RWPE2 (cell line): ENCODE data around the gene CDYL2.

Experiments used
- ATAC-seq: fragments of 200-7000 bp; cut with Tn5 transposase; 3 replicates; pipeline ENCODE4 v1.9.1; 2021; ENCODE audit warnings: low read depth
- DNase-seq: peaks from one replicate; pipeline ENCODE4 v3.0.0-alpha.2; 2020; ENCODE audit warnings: low spot score
- H3K27ac ChIP-seq: fragments of 450-650 bp; 2 replicates; pipeline ENCODE4 v1.5.1; 2017; ENCODE audit warnings: mild to moderate bottlenecking; ENCODE audit not compliant: poor library complexity, severe bottlenecking
- H3K27me3 ChIP-seq: fragments of 250-450 bp; sonication (Bioruptor Pico); 2 replicates; pipeline ENCODE4 v1.5.1; 2021; ENCODE audit warnings: mild to moderate bottlenecking, moderate library complexity; ENCODE audit not compliant: insufficient read depth, poor library complexity, severe bottlenecking
- H3K36me3 ChIP-seq: fragments of 250-450 bp; sonication (Bioruptor Pico); 2 replicates; pipeline ENCODE4 v1.5.1; 2020; ENCODE audit warnings: low read depth, mild to moderate bottlenecking, moderate library complexity
- H3K4me1 ChIP-seq: fragments of 250-450 bp; sonication (Bioruptor Pico); 2 replicates; pipeline ENCODE4 v1.5.1; 2021; ENCODE audit warnings: mild to moderate bottlenecking, moderate library complexity; ENCODE audit not compliant: insufficient read depth, poor library complexity, severe bottlenecking
- H3K4me3 ChIP-seq: fragments of 250-450 bp; sonication (Bioruptor Pico); 2 replicates; pipeline ENCODE4 v1.5.1; 2021; ENCODE audit warnings: mild to moderate bottlenecking, moderate library complexity; ENCODE audit not compliant: severe bottlenecking
- H3K9me3 ChIP-seq: fragments of 250-450 bp; sonication (Bioruptor Pico); 2 replicates; pipeline ENCODE4 v1.5.1; 2021; ENCODE audit warnings: mild to moderate bottlenecking, moderate library complexity; ENCODE audit not compliant: severe bottlenecking
- CTCF ChIP-seq: fragments of 450-650 bp; IDR thresholded peaks from one replicate; pipeline ENCODE4 v1.5.1; 2017; ENCODE audit warnings: mild to moderate bottlenecking, moderate library complexity; ENCODE audit not compliant: poor library complexity, severe bottlenecking

CDYL2 gene

DNA sequence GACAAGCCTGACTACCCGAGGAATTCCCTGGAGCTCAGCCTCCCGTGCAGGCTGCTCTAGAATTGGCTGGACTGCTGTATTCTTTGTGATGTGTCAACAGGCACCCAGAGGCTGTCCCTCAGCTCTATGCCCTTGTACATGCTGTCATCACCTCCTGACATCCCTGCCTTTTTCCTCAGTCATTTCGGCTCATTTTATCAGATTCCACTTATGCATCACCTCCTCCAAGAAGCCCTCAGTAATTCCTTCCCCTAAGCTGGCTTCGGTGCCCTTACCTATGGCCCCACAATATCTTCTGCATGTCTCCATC is 137.2 kb downstream of the CDYL2 start:
- DNase-seq (no peak), ATAC-seq (no peak)
- no peaks in the 10 kb centered on the region for H3K27me3 ChIP-seq
- no peaks in the 10 kb centered on the region for H3K36me3 ChIP-seq
- H3K27ac ChIP-seq = no peak overlapping the region
- H3K9me3 ChIP-seq = no peaks in the 10 kb centered on the region
- no peak for TF ChIP-seq CTCF
- H3K4me3 ChIP-seq = no peak overlapping the region
- H3K4me1 ChIP-seq = peaks cover 9% of the 10 kb centered on the region

DNA sequence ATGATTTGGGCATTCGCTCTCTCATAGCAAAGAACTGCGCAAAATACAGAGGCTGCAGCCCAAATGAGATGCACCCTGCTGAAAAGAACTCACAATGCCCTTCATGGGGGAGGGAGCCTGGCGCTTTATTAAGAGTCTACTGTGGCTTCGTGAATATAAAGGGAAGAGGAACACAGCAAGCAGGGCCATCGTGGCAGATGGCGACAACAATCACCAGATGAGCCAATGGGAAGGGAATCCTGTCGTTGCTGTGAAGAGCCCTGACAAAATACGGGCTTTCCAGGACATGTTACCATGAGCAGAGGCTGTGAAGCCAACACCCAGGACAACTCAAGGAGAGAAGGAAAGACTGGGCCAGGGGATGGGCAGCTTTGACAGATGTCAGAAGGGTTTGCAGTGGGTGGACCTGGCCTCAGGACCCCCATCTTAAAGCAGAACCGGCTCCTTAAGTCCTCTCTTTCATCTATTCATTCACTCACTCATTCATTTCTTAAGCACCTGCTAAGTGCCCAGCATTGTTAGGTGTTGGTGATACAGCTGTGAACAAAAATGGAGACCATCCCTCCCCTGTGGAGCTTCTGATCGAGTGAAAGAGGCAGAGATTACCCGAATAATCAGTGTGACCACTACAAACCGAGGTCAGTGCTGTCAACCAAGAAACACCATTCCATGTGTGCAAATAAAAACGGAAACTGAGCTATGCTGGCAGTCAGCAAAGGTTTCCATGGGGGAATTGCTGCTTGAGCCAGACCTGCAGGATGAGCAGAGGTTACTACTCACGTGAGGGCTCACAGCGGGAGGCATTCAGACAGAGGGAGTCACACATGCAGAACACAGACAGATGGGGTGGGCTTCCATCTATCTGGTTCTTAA is 137.8 kb downstream of the CDYL2 start:
- H3K9me3 ChIP-seq = no peaks in the 10 kb centered on the region
- peaks cover 9% of the 10 kb centered on the region for H3K4me1 ChIP-seq
- no peak for TF ChIP-seq CTCF
- H3K27me3 ChIP-seq = no peaks in the 10 kb centered on the region
- DNase-seq = no peak
- H3K27ac ChIP-seq = no peak overlapping the region
- no peak overlapping the region for H3K4me3 ChIP-seq
- no peaks in the 10 kb centered on the region for H3K36me3 ChIP-seq
- no peak for ATAC-seq

GRCh38 chr16:80665356-80665755 is 139.0 kb downstream of the CDYL2 start:
- Histone ChIP-seq H3K27me3 (no peaks in the 10 kb centered on the region), H3K9me3 (no peaks in the 10 kb centered on the region), H3K36me3 (no peaks in the 10 kb centered on the region), H3K4me3 (no peak overlapping the region), H3K4me1 (peaks cover 9% of the 10 kb centered on the region), H3K27ac (no peak overlapping the region)
- no peak for ATAC-seq
- DNase-seq = no peak
- no peak for TF ChIP-seq CTCF

GRCh38 chr16:80664786-80665185 is 139.6 kb downstream of the CDYL2 start:
- Histone ChIP-seq H3K4me3 (no peak overlapping the region), H3K4me1 (peaks cover 9% of the 10 kb centered on the region), H3K9me3 (peaks cover 2% of the 10 kb centered on the region), H3K36me3 (no peaks in the 10 kb centered on the region), H3K27ac (no peak overlapping the region), H3K27me3 (no peaks in the 10 kb centered on the region)
- ATAC-seq (peak; percentile 93), DNase-seq (no peak)
- TF ChIP-seq CTCF = no peak

- Histone ChIP-seq H3K4me1 (peaks cover 9% of the 10 kb centered on the region), H3K27ac (no peak overlapping the region), H3K27me3 (no peaks in the 10 kb centered on the region), H3K36me3 (no peaks in the 10 kb centered on the region), H3K9me3 (peaks cover 6% of the 10 kb centered on the region), H3K4me3 (no peak overlapping the region)
- TF ChIP-seq CTCF = no peak
- ATAC-seq (no peak), DNase-seq (no peak)
These were observed 140.2 kb downstream of the CDYL2 start for GRCh38 chr16:80664226-80664625.
